Omental fat pad (tissue), 4 donors: Measurements from ENCODE around the gene KLF3. TPM values are rescaled to one million over a fixed set of nuclear protein-coding genes. Genes with fewer than 3 reads are reported as not detected.

Source experiments
- ATAC-seq: fragments of 150-250 bp; one replicate; pipeline ENCODE4 v1.9.1; 2016; ENCODE audit warnings: mild to moderate bottlenecking, moderate library complexity; ENCODE audit not compliant: low FRiP score
- DNase-seq: peaks from one replicate; pipeline ENCODE4 v3.0.0-alpha.2; 2019; ENCODE audit warnings: low spot score
- CTCF ChIP-seq, 3 donors: fragments of 450-650 bp; IDR thresholded peaks; one replicate each; pipeline ENCODE4 v1.5.1; 2016 to 2017; ENCODE audit warnings: antibody characterized with exemption in 3 of 3, mild to moderate bottlenecking in 3 of 3, moderate library complexity in 2 of 3
- total RNA-seq, 4 donors: library from RNA; depleted of rRNA; stranded (reverse); fragments of >200 nt; gene quantifications; one replicate each; pipeline ENCODE4 v1.1.0, GENCODE V29; 2016

Gene KLF3
- total RNA-seq, 4 donors from 2014 or later: 40.4 to 64.9 (median 53.8) TPM

DNA sequence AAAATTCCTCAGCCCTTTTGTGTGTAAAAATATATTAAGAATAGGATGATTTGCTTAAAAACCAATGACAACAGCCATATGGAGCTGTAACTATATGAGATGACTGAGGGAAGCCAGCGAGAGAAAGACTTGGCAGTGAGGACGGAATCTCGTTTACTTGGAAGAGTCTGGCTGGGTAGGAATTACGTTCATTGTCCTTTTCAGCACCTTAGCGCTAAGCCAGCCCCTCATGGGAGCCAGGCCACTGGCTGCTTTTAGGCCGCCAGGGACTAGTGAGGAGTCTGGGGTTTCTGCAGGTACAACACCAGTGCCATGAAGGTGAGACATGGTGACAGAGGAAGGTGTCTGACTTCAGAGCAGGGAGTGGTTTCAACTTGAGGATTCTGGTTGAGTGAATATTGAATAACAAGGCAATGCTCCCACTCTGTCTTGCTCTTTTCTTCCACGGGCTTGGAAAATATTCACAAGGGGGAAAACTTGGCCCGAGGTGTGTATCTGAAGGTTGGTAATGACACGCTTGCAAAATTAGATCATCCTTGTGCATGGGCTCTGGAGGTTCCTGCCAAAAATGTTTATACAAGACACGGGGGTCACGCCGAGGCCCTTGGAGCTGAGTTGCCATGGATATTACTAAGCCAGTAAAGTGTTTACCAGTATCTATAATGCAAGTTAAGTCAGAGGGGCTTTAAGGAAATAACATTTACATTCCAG, 17.4 kb downstream of the KLF3 start:
- no peak for TF ChIP-seq CTCF (IDR thresholded peaks at IDR 0.05)
- ATAC-seq: no peak
- DNase-seq: no peak

- DNase-seq (no peak), ATAC-seq (no peak)
- TF ChIP-seq CTCF (IDR thresholded peaks at IDR 0.05): no peak
These were observed 18.3 kb downstream of the KLF3 start for GRCh38 chr4:38682336-38682735.

GRCh38 chr4:38683276-38683675, 19.3 kb downstream of the KLF3 start:
- DNase-seq: no peak

DNA sequence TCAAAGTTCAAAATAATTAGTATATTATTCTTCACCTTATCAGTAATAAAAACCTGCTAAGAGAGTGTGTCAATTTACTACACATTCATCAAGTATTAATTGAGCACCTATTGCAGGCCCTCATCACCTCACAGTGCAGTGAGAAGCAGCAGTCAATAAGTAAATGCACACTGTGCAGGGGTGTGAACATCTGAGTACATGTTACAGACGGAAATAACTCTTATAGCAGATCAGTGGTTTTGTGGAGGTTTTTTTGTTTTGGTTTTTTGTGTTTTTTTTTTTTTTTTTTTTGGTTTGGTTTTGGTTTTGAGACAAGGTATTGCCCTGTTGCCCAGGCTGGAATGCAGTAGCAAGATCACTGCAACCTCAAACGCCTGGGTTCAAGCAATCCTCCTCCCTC, 20.3 kb downstream of the KLF3 start:
- DNase-seq (no peak), ATAC-seq (no peak)
- TF ChIP-seq CTCF (IDR thresholded peaks at IDR 0.05): no peak

More at GRCh38 chr4:38683276-38683675, 19.3 kb downstream of the KLF3 start:
- no peak for ATAC-seq
- TF ChIP-seq CTCF (IDR thresholded peaks at IDR 0.05): no peak

DNA sequence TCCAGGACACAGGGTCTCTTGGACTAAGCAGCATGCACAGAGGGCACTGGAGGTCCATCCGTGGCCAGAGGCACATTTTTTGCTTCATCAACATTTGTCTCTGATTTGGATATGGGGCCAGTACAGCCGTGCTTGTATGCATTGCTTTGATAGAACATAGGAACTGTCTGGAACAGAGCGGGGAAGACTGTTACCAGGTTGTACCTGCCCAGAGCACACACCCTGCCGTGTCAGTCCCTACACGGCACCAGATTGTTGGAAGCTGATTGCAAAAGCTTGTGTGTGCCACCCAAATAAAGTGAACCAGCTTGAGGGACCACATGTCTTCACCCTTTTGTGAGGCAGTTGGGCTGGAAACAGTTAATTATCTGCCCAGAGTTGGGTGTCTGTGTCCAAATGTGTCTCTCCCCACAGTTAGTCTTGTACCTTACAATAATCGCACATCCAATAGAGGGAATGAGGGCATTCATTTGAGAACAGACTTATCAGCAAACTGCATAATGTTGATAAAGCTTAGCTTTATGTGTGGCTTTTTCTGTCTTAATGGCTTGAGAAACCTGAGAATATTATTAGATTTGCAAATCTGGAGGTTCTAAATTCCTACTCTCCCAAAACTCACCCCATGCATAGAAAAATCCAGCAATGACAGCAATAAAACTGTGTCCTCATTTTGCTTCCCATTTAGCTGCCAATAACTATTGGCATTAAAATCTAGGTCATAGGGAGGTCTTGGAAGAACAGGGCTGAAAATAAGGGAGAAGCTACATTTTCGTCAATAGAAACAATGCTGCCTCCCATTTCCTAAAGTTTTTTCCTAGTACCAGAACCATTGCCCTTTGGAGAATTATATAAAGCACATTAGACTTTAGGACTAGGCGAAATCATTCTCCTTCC, 21.2 kb downstream of the KLF3 start:
- TF ChIP-seq CTCF (IDR thresholded peaks at IDR 0.05): no peak
- no peak for ATAC-seq
- DNase-seq: no peak

DNA sequence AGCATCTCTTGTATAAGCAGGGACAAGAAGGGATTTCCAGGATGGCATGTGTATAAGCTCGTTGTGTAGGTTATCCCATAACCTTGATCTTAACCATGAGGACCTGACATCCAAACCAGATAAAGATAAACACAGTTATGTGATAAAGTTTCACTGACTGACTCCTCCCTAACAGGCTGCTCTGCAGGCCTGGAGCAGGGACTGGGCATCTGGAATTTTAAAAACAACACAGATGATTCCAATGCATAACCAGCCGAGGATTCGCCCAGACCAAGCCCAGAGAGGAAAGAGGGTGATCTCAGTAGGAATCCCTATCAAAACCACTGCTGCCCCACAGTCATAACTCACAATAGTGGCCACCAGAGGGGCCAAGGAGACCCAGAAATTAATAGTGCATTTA, 22.7 kb downstream of the KLF3 start:
- DNase-seq: no peak
- no peak for TF ChIP-seq CTCF (IDR thresholded peaks at IDR 0.05)
- no peak for ATAC-seq
